ENCODE measurements around the gene LRRK2.

DNA sequence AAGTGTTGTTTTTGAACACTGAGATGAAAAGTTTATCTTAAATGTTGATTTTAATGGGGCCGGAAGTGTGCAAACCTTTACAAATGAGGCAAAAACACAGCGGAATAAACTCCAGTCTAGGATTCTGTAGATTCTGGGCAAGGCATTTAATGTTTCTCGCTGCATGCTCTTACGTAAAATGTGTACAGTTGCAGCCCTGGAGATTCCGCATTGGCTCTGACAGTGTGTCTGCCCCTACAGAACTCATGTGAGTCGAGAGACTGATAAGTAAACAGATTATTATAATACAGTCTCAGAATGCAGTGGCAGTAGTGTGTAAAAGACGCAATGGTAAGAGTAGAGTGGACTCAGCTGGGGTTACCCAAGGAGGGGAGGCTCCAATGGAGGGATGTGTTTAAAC is 33.6 kb downstream of the LRRK2 start:
- no peak for TF ChIP-seq SIN3A (IDR thresholded peaks at IDR 0.05; ENCODE audit: borderline replicate concordance, insufficient read depth, low read length)
- no peak for TF ChIP-seq POLR2AphosphoS5 (IDR thresholded peaks at IDR 0.05; ENCODE audit: low read depth, low read length)
- no peak for TF ChIP-seq TAF1 (IDR thresholded peaks at IDR 0.05; ENCODE audit: borderline replicate concordance, insufficient read depth, low read length)
- TF ChIP-seq, protein P1, sequence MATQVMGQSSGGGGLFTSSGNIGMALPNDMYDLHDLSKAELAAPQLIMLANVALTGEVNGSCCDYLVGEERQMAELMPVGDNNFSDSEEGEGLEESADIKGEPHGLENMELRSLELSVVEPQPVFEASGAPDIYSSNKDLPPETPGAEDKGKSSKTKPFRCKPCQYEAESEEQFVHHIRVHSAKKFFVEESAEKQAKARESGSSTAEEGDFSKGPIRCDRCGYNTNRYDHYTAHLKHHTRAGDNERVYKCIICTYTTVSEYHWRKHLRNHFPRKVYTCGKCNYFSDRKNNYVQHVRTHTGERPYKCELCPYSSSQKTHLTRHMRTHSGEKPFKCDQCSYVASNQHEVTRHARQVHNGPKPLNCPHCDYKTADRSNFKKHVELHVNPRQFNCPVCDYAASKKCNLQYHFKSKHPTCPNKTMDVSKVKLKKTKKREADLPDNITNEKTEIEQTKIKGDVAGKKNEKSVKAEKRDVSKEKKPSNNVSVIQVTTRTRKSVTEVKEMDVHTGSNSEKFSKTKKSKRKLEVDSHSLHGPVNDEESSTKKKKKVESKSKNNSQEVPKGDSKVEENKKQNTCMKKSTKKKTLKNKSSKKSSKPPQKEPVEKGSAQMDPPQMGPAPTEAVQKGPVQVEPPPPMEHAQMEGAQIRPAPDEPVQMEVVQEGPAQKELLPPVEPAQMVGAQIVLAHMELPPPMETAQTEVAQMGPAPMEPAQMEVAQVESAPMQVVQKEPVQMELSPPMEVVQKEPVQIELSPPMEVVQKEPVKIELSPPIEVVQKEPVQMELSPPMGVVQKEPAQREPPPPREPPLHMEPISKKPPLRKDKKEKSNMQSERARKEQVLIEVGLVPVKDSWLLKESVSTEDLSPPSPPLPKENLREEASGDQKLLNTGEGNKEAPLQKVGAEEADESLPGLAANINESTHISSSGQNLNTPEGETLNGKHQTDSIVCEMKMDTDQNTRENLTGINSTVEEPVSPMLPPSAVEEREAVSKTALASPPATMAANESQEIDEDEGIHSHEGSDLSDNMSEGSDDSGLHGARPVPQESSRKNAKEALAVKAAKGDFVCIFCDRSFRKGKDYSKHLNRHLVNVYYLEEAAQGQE (IDR thresholded peaks at IDR 0.05; ENCODE audit: insufficient read depth in 1 of 2, low read depth in 2 of 2, low read length in 2 of 2) = no peak
